ENCODE results near the gene WNT7B. TPM values are rescaled to one million over a fixed set of nuclear protein-coding genes. Genes with fewer than 3 reads are reported as not detected.

WNT7B gene
- total and polyA plus RNA-seq, 10 of the 15 experiments (the other 5 are each of a cell fraction or from before 2014, with no cell fraction given) = 0.12 TPM; not detected in 9

GRCh38 chr22:45878051-45878781 is 98.7 kb downstream of the WNT7B start (continued):
- no peak for TF ChIP-seq IRF4 (IDR thresholded peaks at IDR 0.05; ENCODE audit: low read depth, low read length)
- TF ChIP-seq ASH2L (IDR thresholded peaks at IDR 0.05; ENCODE audit: borderline replicate concordance, low read depth) = no peak
- TF ChIP-seq TCF12 (IDR thresholded peaks at IDR 0.05; ENCODE audit: low read depth, low read length) = no peak
- TF ChIP-seq JUNB (IDR thresholded peaks at IDR 0.05) = no peak
- TF ChIP-seq EGR1 (IDR thresholded peaks at IDR 0.05; ENCODE audit: borderline replicate concordance in 1 of 2, low read depth in 2 of 2, low read length in 2 of 2) = no peak
- TF ChIP-seq, protein P1, sequence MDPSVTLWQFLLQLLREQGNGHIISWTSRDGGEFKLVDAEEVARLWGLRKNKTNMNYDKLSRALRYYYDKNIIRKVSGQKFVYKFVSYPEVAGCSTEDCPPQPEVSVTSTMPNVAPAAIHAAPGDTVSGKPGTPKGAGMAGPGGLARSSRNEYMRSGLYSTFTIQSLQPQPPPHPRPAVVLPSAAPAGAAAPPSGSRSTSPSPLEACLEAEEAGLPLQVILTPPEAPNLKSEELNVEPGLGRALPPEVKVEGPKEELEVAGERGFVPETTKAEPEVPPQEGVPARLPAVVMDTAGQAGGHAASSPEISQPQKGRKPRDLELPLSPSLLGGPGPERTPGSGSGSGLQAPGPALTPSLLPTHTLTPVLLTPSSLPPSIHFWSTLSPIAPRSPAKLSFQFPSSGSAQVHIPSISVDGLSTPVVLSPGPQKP (IDR thresholded peaks at IDR 0.05; ENCODE audit: low read depth, low read length) = no peak
- TF ChIP-seq REST (IDR thresholded peaks at IDR 0.05; ENCODE audit: low read depth, low read length) = no peak
- TF ChIP-seq STAT3 (IDR thresholded peaks at IDR 0.05; ENCODE audit: low read depth, low read length) = no peak
- no peak for TF ChIP-seq NFYB (IDR thresholded peaks at IDR 0.05; ENCODE audit: insufficient read depth, low read depth, low read length)
- TF ChIP-seq, protein P2, sequence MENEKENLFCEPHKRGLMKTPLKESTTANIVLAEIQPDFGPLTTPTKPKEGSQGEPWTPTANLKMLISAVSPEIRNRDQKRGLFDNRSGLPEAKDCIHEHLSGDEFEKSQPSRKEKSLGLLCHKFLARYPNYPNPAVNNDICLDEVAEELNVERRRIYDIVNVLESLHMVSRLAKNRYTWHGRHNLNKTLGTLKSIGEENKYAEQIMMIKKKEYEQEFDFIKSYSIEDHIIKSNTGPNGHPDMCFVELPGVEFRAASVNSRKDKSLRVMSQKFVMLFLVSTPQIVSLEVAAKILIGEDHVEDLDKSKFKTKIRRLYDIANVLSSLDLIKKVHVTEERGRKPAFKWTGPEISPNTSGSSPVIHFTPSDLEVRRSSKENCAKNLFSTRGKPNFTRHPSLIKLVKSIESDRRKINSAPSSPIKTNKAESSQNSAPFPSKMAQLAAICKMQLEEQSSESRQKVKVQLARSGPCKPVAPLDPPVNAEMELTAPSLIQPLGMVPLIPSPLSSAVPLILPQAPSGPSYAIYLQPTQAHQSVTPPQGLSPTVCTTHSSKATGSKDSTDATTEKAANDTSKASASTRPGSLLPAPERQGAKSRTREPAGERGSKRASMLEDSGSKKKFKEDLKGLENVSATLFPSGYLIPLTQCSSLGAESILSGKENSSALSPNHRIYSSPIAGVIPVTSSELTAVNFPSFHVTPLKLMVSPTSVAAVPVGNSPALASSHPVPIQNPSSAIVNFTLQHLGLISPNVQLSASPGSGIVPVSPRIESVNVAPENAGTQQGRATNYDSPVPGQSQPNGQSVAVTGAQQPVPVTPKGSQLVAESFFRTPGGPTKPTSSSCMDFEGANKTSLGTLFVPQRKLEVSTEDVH (IDR thresholded peaks at IDR 0.05; ENCODE audit: low read depth, partially characterized antibody) = no peak
- TF ChIP-seq MEF2B (IDR thresholded peaks at IDR 0.05; ENCODE audit: partially characterized antibody, poor library complexity, severe bottlenecking) = no peak
- TF ChIP-seq, protein P3, sequence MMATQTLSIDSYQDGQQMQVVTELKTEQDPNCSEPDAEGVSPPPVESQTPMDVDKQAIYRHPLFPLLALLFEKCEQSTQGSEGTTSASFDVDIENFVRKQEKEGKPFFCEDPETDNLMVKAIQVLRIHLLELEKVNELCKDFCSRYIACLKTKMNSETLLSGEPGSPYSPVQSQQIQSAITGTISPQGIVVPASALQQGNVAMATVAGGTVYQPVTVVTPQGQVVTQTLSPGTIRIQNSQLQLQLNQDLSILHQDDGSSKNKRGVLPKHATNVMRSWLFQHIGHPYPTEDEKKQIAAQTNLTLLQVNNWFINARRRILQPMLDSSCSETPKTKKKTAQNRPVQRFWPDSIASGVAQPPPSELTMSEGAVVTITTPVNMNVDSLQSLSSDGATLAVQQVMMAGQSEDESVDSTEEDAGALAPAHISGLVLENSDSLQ (IDR thresholded peaks at IDR 0.05) = no peak
- TF ChIP-seq SUPT20H (IDR thresholded peaks at IDR 0.05; ENCODE audit: borderline replicate concordance, control insufficient read depth, low read depth, low read length) = no peak
- no peak for TF ChIP-seq HDAC2 (IDR thresholded peaks at IDR 0.05)
- TF ChIP-seq NRF1 (conservative IDR thresholded peaks at IDR 0.05; ENCODE audit: low read depth, low read length) = no peak
- TF ChIP-seq IKZF2 (IDR thresholded peaks at IDR 0.05) = no peak
